Prostate gland (tissue), 2 donors: ENCODE results near the gene HLA-DRA. TPM values are rescaled to one million over a fixed set of nuclear protein-coding genes. Genes with fewer than 3 reads are reported as not detected.

Experiments used
- total RNA-seq, 2 donors: library from RNA; depleted of rRNA; stranded (reverse); fragments of >200 nt; gene quantifications; one replicate each; pipeline ENCODE4 v1.1.0, GENCODE V29; 2016

Gene HLA-DRA
- total RNA-seq, 2 donors from 2014 or later, result 116 to 145 TPM

Other genes with a start within 250 kb of the HLA-DRA start
- 100 to 1,000 TPM in 1 of 2 donors, 10 to 100 TPM in 1; 61.5 to 102 TPM for gene PBX2, start 249.7 kb upstream of the HLA-DRA start, total RNA-seq
- 1 to 10 TPM; 5.1 to 5.9 TPM for gene GPSM3, start 247.2 kb upstream of the HLA-DRA start, total RNA-seq
- 10 to 100 TPM; 14.6 to 18.2 TPM for gene NOTCH4, start 215.8 kb upstream of the HLA-DRA start, total RNA-seq
- gene TSBP1, start 68.0 kb upstream of the HLA-DRA start, total RNA-seq, result under 1 TPM in 1 of 2 donors, not detected in 1; 0.45 TPM
- not detected for gene BTNL2, start 32.7 kb upstream of the HLA-DRA start, total RNA-seq
- not detected for gene HLA-DRB5, start 90.4 kb downstream of the HLA-DRA start, total RNA-seq
- gene HLA-DRB1, start 150.0 kb downstream of the HLA-DRA start, total RNA-seq, result 10 to 100 TPM; 14.7 to 22.1 TPM
- gene HLA-DQA1, start 197.5 kb downstream of the HLA-DRA start, total RNA-seq, result 1 to 10 TPM; 2.4 to 3.7 TPM
- gene HLA-DQB1, start 226.8 kb downstream of the HLA-DRA start, total RNA-seq, result 1 to 10 TPM; 1.0 to 3.0 TPM